VCaP (cell line): ENCODE data around the gene ROR2.
"Not testable (repeated sequence)": the region's sequence is repeated elsewhere in the genome, so short reads cannot be mapped to it uniquely, and the experiment has no call there.

Experiments
- H3K27ac ChIP-seq: fragments of 450-650 bp; 2 replicates; pipeline ENCODE4 v1.5.1; 2017
- TF ChIP-seq, protein P1 (sequence below): fragments of 450-650 bp; conservative IDR thresholded peaks from 2 replicates; pipeline ENCODE4 v1.5.1; 2017; ENCODE audit warnings: mild to moderate bottlenecking, moderate library complexity

Gene ROR2

GRCh38 chr9:91800473-91801030, 149.5 kb downstream of the ROR2 start:
- TF ChIP-seq, protein P1, sequence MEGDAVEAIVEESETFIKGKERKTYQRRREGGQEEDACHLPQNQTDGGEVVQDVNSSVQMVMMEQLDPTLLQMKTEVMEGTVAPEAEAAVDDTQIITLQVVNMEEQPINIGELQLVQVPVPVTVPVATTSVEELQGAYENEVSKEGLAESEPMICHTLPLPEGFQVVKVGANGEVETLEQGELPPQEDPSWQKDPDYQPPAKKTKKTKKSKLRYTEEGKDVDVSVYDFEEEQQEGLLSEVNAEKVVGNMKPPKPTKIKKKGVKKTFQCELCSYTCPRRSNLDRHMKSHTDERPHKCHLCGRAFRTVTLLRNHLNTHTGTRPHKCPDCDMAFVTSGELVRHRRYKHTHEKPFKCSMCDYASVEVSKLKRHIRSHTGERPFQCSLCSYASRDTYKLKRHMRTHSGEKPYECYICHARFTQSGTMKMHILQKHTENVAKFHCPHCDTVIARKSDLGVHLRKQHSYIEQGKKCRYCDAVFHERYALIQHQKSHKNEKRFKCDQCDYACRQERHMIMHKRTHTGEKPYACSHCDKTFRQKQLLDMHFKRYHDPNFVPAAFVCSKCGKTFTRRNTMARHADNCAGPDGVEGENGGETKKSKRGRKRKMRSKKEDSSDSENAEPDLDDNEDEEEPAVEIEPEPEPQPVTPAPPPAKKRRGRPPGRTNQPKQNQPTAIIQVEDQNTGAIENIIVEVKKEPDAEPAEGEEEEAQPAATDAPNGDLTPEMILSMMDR, result no peak
- H3K27ac ChIP-seq, result no peak overlapping the region

- H3K27ac ChIP-seq, result no peak overlapping the region
- TF ChIP-seq, protein P1, result no peak
Measured at GRCh38 chr9:91799113-91799744, 150.8 kb downstream of the ROR2 start.

DNA sequence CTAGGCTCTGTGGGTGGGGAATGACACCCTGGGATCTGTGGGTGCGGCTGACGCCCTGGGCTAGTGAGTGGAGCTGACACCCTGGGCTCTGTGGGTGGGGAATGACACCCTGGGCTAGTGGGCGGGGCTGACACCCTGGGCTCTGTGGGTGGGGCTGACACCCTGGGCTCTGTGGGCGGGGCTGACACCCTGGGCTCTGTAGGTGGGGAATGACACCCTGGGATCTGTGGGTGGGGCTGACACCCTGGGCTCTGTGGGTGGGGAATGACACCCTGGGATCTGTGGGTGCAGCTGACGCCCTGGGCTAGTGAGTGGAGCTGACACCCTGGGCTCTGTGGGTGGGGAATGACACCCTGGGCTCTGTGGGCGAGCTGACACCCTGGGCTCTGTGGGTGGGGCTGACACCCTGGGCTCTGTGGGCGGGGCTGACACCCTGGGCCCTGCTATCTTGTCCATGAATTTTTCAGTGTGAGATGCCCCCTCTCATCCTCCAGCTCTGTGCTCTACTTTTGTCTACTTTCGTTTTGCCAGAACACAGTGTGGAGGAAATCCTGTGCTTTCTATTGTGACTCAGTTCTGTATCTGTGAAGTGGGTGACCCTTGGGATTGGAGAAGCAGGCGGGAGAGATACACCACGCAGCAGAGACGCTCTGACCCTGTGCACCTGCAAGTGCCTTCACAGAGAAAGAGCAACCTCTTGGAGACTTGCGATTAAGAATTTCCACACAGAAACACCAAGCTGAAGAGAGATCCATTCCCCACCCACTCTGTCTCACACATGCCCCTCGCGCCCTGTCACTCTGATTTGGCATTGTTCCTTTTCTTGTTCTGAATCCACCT, 151.5 kb downstream of the ROR2 start:
- not testable (repeated sequence) for H3K27ac ChIP-seq

DNA sequence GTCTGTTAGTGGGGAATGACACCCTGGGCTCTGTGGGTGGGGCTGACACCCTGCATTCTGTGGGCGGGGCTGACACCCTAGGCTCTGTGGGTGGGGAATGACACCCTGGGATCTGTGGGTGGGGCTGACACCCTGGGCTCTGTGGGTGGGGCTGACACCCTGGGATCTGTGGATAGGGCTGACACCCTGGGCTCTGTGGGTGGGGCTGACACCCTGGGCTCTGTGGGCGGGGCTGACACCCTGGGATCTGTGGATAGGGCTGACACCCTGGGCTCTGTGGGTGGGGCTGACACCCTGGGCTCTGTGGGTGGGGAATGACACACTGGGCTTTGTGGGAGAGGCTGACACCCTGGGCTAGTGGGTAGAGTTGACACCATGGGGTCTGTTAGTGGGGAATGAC, 152.5 kb downstream of the ROR2 start:
- not testable (repeated sequence) for H3K27ac ChIP-seq

DNA sequence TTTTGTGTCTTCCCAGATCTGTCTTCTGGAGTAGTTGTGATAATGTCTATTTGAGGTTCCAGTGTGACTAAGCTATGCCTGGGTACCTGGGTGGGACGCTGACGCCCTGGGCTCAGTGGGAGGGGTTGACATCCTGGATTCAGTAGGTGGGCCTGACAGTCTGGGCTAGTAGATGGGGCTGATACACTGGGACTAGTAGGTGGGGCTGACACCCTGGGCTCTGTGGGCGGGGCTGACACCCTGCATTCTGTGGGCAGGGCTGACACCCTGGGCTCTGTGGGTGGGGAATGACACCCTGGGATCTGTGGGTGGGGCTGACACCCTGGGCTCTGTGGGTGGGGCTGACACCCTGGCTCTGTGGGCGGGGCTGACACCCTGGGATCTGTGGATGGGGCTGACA, 153.5 kb downstream of the ROR2 start:
- H3K27ac ChIP-seq, result not testable (repeated sequence)

- H3K27ac ChIP-seq, result no peak overlapping the region
- TF ChIP-seq, protein P1, result no peak
Measured at GRCh38 chr9:91795598-91796241, 154.3 kb downstream of the ROR2 start.

DNA sequence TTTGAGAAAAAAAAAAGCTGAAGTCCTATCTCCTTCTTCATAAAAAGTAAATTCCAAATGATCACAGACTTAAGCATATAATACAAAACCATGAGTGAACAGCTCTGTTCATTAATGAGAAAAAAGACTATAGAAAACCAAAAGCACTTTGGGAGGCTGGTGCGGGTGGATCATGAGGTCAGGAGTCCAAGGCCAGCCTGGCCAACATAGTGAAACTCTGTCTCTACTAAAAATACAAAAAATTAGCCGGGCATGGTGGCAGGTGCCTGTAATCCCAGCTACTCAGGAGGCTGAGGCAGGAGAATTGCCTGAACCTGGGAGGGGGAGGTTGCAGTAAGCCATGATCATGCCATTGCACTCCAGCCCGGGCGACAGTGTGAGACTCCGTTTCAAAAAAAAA, 156.7 kb downstream of the ROR2 start:
- not testable (repeated sequence) for H3K27ac ChIP-seq

DNA sequence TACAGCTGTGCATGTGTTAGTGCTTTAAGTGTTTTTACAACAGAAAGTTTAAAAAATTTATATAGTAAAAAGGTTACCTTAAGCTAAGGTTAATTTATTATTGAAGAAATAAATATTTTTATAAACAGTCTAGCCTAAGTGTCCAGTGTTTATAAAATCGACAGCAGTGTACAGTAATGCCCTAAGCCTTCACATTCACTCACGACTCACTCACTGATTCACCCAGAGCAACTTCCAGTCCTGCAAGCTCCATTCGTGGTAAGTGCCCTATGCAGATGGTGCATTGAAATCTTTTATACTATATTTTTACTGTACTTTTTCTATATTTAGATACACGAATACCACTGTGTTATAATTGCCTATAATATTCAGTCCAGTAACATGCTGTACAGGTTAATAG, 159.1 kb downstream of the ROR2 start:
- H3K27ac ChIP-seq, result no peak overlapping the region
- TF ChIP-seq, protein P1, result no peak

DNA sequence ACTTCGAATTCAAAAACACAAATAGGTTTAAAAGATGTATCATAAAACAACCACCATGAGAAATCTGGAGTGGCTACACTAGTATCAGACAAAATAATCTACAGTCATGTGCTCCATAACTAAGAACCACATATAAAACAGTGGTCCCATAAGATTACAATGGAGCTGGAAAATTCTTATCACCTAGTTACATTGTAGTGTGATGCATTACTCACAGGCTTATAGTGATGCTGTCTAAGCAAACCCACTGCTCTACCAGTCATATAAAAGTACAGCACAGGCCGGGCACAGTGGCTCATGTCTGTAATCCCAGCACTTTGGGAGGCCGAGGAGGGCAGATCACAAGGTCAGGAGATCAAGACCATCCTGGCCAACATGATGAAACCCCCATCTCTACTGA, 160.1 kb downstream of the ROR2 start:
- no peak overlapping the region for H3K27ac ChIP-seq
- TF ChIP-seq, protein P1, result no peak
